Measurements from ENCODE around the gene MRC2. TPM values are rescaled to one million over a fixed set of nuclear protein-coding genes. Genes with fewer than 3 reads are reported as not detected.

The MRC2 gene
- total RNA-seq, 4 donors from 2014 or later, result 10.6 to 40.5 (median 21.6) TPM

DNA sequence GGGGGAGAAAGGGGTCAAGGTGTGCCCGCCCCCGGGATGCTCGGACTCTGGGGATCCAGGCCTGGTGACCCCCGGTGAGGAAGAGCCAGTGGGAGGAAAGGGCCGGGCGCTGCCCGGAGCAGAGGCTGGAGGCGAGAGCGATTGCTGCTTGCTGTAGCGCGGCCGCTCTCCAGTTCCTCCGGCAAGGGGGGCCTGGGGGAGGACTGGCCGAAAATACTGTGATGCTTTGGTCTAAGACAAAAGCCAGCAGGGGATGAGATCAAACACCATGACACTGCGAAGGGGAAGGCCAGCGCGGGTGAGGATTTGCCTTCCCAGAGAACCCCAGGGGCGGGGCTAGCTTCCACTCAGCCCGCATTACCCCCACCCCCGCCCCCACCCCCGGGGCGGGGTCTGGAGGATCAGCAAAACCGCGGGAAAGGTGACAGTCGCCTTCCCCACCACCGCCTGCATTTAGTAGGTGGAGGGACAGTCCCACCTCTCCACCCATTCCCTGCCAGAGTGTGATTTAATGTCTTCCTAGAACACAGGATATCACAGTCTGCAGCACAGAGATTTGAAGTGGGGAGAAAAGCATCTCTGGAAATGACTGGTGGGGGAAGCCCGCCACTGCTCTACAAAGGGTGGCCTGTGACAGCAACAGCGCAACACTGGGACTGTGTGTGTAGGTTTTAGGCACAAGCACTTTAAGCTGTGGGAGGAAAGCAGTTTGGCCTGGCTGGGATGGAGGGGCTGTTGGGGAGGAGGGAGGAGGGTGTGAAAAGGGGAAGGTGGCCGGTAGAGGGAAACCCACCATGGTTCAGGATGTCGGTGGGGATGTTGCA lies 25.7 kb downstream of the MRC2 start:
- TF ChIP-seq, protein P1, sequence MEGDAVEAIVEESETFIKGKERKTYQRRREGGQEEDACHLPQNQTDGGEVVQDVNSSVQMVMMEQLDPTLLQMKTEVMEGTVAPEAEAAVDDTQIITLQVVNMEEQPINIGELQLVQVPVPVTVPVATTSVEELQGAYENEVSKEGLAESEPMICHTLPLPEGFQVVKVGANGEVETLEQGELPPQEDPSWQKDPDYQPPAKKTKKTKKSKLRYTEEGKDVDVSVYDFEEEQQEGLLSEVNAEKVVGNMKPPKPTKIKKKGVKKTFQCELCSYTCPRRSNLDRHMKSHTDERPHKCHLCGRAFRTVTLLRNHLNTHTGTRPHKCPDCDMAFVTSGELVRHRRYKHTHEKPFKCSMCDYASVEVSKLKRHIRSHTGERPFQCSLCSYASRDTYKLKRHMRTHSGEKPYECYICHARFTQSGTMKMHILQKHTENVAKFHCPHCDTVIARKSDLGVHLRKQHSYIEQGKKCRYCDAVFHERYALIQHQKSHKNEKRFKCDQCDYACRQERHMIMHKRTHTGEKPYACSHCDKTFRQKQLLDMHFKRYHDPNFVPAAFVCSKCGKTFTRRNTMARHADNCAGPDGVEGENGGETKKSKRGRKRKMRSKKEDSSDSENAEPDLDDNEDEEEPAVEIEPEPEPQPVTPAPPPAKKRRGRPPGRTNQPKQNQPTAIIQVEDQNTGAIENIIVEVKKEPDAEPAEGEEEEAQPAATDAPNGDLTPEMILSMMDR (IDR thresholded peaks at IDR 0.05; ENCODE audit: low read depth), result no peak

DNA sequence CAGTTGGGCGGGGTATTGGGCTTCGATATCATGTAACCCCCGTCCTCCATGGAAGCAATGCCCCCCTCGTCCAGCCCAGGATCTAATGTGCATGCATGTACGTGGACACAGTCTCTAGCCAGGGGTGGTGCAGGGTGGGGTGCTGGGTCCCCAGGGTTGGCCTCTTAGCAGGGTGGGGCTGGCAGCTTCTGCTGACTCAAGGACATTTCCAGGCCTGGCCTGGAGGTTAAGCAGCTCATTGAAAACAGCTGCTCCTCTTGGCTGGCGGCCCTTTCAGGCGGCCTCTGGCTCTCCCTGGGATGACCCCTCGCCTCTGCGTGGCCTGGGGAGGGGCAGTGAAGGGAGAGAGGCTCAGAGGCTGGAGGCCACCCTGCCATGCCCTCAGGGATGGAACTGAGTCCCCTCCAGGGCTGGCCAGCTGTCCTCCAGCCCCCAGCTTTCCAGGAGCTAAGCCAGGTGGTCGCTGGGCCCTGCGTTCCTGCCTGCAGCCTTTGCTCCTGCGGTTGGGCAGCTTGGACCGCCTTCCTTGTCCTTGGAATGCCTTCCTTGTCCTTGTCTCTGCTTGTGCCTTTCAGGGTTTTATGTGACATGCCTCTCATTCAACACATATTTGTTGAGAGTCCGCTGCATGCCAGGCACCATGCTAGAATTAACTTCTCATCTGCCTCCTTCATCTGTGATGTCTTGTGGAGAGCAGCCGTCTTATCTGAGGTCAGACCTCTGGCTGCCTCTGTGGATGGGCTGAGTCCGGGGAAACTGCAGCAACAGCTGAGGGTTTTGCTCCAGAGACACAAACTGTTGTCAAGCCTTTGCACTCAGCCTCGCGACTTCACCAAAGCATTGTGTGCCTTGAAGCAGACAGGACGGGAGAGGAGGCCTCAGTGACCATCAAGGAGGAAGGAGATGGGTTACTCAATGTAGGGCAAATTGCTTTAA lies 26.6 kb downstream of the MRC2 start:
- TF ChIP-seq, protein P1 (IDR thresholded peaks at IDR 0.05; ENCODE audit: low read depth), result no peak

DNA sequence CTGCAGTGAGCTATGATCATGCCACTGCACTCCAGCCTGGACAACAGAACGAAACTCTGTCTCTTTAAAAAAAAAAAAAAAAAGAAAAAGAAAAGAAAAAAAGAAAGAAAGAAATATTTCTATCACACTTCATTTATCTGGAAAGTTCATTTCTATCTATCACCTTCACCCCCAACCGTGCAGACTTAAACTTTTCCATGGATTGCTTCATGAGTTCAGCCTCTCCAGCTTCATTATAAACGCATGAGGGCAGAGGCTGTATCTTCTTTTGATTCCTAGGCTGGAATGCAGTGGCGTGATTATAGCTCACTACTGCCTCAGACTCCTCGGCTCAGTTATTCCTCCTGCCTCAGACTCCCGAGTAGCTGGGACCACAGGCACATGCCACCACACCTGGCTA lies 28.2 kb downstream of the MRC2 start:
- TF ChIP-seq, protein P1 (IDR thresholded peaks at IDR 0.05; ENCODE audit: low read depth), result no peak

DNA sequence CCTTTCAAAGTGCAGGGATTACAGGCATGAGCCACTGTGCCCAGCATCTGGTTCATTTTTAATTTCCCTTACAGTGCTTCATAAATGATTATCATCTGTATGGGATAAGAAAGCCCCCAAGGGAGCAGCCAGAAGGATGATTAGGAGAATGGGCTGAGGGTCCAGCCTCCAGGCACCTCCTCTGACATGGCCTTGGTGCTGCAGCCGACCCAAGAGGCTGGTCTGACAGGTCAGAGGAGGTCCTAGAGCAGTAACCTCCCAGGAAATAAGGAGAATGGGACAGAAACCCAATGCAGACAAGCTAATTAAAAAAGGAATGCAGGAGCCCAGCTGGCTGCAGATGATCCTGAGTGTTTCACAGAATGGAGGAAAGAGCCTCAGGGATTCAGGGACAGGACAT lies 29.0 kb downstream of the MRC2 start:
- TF ChIP-seq, protein P1 (IDR thresholded peaks at IDR 0.05; ENCODE audit: low read depth), result no peak

DNA sequence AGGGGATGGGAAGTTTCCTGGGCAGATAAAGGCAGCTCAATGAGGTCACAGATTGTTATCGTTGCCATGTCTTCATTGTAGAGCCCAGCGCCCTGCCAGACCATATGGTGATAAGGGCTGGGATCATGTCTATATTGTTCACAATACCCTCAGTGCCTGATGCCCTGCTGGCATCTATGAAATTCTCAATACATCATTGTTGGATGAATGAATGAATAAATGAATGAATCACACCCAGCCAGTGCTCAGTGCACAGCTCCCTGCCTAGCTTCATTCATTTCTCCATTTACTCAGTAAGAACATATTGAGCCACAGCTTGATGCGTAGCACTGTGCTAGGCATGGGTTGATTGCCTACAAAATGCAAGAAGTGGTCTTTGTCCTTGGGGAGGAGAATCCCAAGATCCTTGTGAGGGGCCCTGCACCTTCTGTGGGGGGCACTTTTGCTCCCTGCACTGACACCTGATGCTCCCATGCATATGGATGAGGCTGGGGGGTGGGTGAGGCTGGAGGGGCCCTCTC lies 29.7 kb downstream of the MRC2 start:
- TF ChIP-seq, protein P1 (IDR thresholded peaks at IDR 0.05; ENCODE audit: low read depth), result no peak

DNA sequence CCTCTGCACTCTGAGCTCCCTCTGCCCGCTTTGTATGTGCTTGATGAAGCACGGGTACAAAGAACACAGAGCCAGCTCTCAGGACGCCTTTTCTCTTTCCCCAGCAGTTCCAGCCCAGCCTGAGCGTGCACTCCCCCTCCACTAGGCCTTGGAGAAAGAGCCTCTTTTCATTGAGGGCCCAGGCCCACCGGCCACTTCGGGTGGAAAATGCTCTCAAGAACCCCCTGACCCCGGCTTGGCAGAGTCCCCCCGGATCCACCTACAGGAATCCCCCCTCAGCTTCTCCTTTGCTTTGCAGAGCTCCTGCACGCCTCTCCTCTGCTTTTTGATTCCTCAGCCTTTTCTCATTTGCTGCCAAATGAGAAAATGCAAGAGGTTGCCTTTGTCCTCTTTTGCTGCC lies 30.2 kb downstream of the MRC2 start:
- TF ChIP-seq, protein P1 (IDR thresholded peaks at IDR 0.05; ENCODE audit: low read depth), result no peak
